ENCODE measurements around the gene CACTIN.
"Not testable (repeated sequence)": the region's sequence is repeated elsewhere in the genome, so short reads cannot be mapped to it uniquely, and the experiment has no call there.

Gene CACTIN

GRCh38 chr19:3632739-3633558 is 6.4 kb upstream of the CACTIN start:
- no peak for FAIRE-seq
- no peak for TF ChIP-seq TAF1 (IDR thresholded peaks at IDR 0.05; ENCODE audit: borderline replicate concordance, low read depth, low read length)
- no peak for TF ChIP-seq POLR2A (IDR thresholded peaks at IDR 0.05; ENCODE audit: low read depth, low read length)
- no peak for TF ChIP-seq POLR2AphosphoS5 (IDR thresholded peaks at IDR 0.05; ENCODE audit: low read depth, low read length)
- DNase-seq (ENCODE audit: insufficient read length): no peak

GRCh38 chr19:3632098-3632497 is 5.5 kb upstream of the CACTIN start:
- FAIRE-seq: no peak

GRCh38 chr19:3631053-3631861 is 4.7 kb upstream of the CACTIN start:
- FAIRE-seq: no peak
- TF ChIP-seq POLR2A (IDR thresholded peaks at IDR 0.05; ENCODE audit: low read depth, low read length) (no peak), POLR2AphosphoS5 (IDR thresholded peaks at IDR 0.05; ENCODE audit: low read depth, low read length) (no peak)
- no peak for DNase-seq (ENCODE audit: insufficient read length)

More at GRCh38 chr19:3632098-3632497, 5.5 kb upstream of the CACTIN start:
- TF ChIP-seq POLR2A (IDR thresholded peaks at IDR 0.05; ENCODE audit: low read depth, low read length) (no peak), POLR2AphosphoS5 (IDR thresholded peaks at IDR 0.05; ENCODE audit: low read depth, low read length) (no peak), TAF1 (IDR thresholded peaks at IDR 0.05; ENCODE audit: borderline replicate concordance, low read depth, low read length) (no peak)
- no peak for DNase-seq (ENCODE audit: insufficient read length)

GRCh38 chr19:3628766-3629165 is 2.2 kb upstream of the CACTIN start:
- not testable (repeated sequence) for DNase-seq (ENCODE audit: insufficient read length); FAIRE-seq

- no peak for TF ChIP-seq POLR2AphosphoS5 (IDR thresholded peaks at IDR 0.05; ENCODE audit: low read depth, low read length)
- no peak for TF ChIP-seq TAF1 (IDR thresholded peaks at IDR 0.05; ENCODE audit: borderline replicate concordance, low read depth, low read length)
- TF ChIP-seq POLR2A (IDR thresholded peaks at IDR 0.05; ENCODE audit: low read depth, low read length): no peak
- FAIRE-seq (no peak), DNase-seq (ENCODE audit: insufficient read length) (no peak)
Observed at GRCh38 chr19:3627351-3627723, 747 bp upstream of the CACTIN start.

- FAIRE-seq: no peak
- no peak for DNase-seq (ENCODE audit: insufficient read length)
- TF ChIP-seq POLR2AphosphoS5 (IDR thresholded peaks at IDR 0.05; ENCODE audit: low read depth, low read length) (no peak), POLR2A (IDR thresholded peaks at IDR 0.05; ENCODE audit: low read depth, low read length) (no peak), TAF1 (IDR thresholded peaks at IDR 0.05; ENCODE audit: borderline replicate concordance, low read depth, low read length) (no peak)
Observed at GRCh38 chr19:3625996-3626472, 556 bp downstream of the CACTIN start.

- FAIRE-seq (no peak), DNase-seq (ENCODE audit: insufficient read length) (no peak)
- TF ChIP-seq POLR2AphosphoS5 (IDR thresholded peaks at IDR 0.05; ENCODE audit: low read depth, low read length): no peak
Observed at GRCh38 chr19:3623716-3624115, 2.9 kb downstream of the CACTIN start.

- DNase-seq (ENCODE audit: insufficient read length) (no peak), FAIRE-seq (no peak)
- TF ChIP-seq POLR2A (IDR thresholded peaks at IDR 0.05; ENCODE audit: low read depth, low read length) (no peak), POLR2AphosphoS5 (IDR thresholded peaks at IDR 0.05; ENCODE audit: low read depth, low read length) (no peak), TAF1 (IDR thresholded peaks at IDR 0.05; ENCODE audit: borderline replicate concordance, low read depth, low read length) (no peak)
Observed at GRCh38 chr19:3622224-3622623, 4.4 kb downstream of the CACTIN start.

GRCh38 chr19:3621689-3622088 is 4.9 kb downstream of the CACTIN start:
- no peak for DNase-seq (ENCODE audit: insufficient read length)
- TF ChIP-seq POLR2A (IDR thresholded peaks at IDR 0.05; ENCODE audit: low read depth, low read length): no peak
- TF ChIP-seq TAF1 (IDR thresholded peaks at IDR 0.05; ENCODE audit: borderline replicate concordance, low read depth, low read length): no peak
- TF ChIP-seq POLR2AphosphoS5 (IDR thresholded peaks at IDR 0.05; ENCODE audit: low read depth, low read length): no peak
- FAIRE-seq: no peak

GRCh38 chr19:3620817-3621547 is 5.6 kb downstream of the CACTIN start:
- DNase-seq (ENCODE audit: insufficient read length) (no peak), FAIRE-seq (no peak)
- TF ChIP-seq POLR2AphosphoS5 (IDR thresholded peaks at IDR 0.05; ENCODE audit: low read depth, low read length) (no peak), TAF1 (IDR thresholded peaks at IDR 0.05; ENCODE audit: borderline replicate concordance, low read depth, low read length) (no peak), POLR2A (IDR thresholded peaks at IDR 0.05; ENCODE audit: low read depth, low read length) (no peak)

- FAIRE-seq (no peak), DNase-seq (ENCODE audit: insufficient read length) (no peak)
- TF ChIP-seq POLR2A (IDR thresholded peaks at IDR 0.05; ENCODE audit: low read depth, low read length) (no peak), TAF1 (IDR thresholded peaks at IDR 0.05; ENCODE audit: borderline replicate concordance, low read depth, low read length) (no peak), POLR2AphosphoS5 (IDR thresholded peaks at IDR 0.05; ENCODE audit: low read depth, low read length) (no peak; the same call in 1 of the 2 replicates)
Observed at GRCh38 chr19:3620145-3620816, 6.3 kb downstream of the CACTIN start.
